Measurements from ENCODE around the gene GUCY2C. TPM values are rescaled to one million over a fixed set of nuclear protein-coding genes. Genes with fewer than 3 reads are reported as not detected.

GUCY2C gene
- total RNA-seq, 6 experiments from 2014 or later, result 0.06 TPM; not detected in 5

DNA sequence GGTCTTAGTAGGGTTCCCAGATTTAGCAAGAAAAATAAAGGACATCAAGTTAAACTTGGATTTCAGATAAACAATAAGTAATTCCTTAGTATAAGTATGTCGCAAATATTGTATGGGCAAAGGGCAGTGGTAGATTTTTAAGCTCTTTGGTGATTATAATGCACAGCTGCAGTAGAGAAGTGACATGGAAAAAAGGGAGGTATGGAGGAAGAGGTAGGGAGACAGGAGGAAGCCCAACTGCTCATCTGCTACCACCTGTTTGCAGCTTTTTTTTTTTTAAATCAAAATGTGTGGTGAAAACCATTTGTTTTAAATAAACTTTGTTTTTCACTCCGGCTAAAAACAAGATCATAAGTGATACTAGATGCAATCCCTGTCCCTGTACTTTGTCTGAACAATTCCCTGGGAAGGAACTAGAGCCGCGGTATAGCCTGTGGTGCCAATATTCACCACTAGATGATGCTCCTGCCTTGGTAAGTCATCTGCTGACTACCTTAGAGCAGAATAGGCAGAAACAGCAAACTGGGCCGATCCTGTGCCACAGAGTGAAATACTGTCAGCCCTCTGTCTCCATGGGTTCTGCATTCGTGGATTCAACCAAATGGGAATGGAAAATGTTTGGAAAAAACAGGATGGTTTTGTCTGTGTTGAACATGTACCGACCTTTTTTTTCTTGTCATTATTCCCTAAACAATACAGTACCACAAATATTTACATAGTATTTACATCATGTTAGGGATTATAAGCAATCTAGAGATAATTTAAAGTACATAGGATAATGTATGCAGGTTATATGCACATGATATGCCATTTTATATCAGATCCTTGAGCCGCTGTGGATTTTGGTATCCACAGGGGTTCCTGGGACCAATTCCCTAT, 66.3 kb downstream of the GUCY2C start:
- TF ChIP-seq, protein P1, sequence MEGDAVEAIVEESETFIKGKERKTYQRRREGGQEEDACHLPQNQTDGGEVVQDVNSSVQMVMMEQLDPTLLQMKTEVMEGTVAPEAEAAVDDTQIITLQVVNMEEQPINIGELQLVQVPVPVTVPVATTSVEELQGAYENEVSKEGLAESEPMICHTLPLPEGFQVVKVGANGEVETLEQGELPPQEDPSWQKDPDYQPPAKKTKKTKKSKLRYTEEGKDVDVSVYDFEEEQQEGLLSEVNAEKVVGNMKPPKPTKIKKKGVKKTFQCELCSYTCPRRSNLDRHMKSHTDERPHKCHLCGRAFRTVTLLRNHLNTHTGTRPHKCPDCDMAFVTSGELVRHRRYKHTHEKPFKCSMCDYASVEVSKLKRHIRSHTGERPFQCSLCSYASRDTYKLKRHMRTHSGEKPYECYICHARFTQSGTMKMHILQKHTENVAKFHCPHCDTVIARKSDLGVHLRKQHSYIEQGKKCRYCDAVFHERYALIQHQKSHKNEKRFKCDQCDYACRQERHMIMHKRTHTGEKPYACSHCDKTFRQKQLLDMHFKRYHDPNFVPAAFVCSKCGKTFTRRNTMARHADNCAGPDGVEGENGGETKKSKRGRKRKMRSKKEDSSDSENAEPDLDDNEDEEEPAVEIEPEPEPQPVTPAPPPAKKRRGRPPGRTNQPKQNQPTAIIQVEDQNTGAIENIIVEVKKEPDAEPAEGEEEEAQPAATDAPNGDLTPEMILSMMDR (IDR thresholded peaks at IDR 0.05), result peak; percentile 93
- Mint-ChIP-seq H3K4me1 (ENCODE audit: low read depth) (peaks cover 3% of the 10 kb centered on the region), H3K4me3 (no peak overlapping the region), H3K27ac (no peak overlapping the region), H3K27me3 (ENCODE audit: insufficient read depth) (peaks cover 5% of the 10 kb centered on the region; the same call in 1 of the 2 replicates), H3K36me3 (ENCODE audit: low read depth) (no peaks in the 10 kb centered on the region), H3K9me3 (no peaks in the 10 kb centered on the region)
- DNase-seq, result peak; percentile 63

DNA sequence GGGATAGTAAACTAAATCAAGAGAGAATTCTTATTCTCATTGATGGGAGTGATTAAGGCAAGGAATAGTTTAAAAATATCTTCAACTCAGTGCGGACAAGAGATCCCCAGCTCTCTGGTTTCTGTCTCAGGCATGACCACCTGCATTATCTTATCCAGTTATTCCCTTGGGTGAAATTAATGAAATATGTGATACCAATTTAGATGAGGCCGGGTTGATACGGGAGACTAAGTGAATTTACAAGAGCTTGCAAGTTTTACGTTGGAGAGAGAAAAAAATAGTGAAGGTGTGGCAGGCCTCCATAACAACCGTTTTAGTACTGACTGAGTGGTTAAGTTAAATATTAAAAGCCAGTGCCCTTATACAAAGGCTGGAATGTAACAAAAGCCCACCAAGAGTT, 67.6 kb downstream of the GUCY2C start:
- Mint-ChIP-seq H3K4me3 (no peak overlapping the region), H3K36me3 (ENCODE audit: low read depth) (no peaks in the 10 kb centered on the region), H3K27ac (no peak overlapping the region), H3K4me1 (ENCODE audit: low read depth) (no peaks in the 10 kb centered on the region), H3K9me3 (no peaks in the 10 kb centered on the region), H3K27me3 (ENCODE audit: insufficient read depth) (peaks cover 7% of the 10 kb centered on the region; the same call in 1 of the 2 replicates)
- DNase-seq, result no peak
- TF ChIP-seq, protein P1 (IDR thresholded peaks at IDR 0.05), result no peak

DNA sequence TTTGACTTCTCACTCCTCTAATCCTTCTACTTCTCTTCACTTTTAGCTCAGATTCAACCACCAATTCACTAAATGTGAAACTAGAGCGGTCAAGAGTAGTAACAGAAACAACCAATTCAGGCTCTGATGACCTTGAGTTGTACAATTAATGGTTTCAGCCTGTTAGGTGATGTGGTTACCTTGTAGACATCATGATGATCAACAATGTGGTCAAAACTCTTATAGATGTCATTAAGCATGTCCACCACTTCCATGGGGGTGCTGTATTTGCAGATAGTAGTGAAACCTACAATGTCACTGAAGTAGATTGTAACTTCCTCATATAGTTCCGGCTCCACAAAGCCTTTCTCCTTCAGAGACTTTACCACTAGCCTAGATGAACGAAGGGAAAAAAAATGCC, 74.6 kb downstream of the GUCY2C start:
- no peaks in the 10 kb centered on the region for H3K36me3 Mint-ChIP-seq (ENCODE audit: low read depth)
- no peaks in the 10 kb centered on the region for H3K9me3 Mint-ChIP-seq
- 0 out of 2 replicates have a peak, but pooled peaks cover 5% of the 10 kb centered on the region for H3K27me3 Mint-ChIP-seq (ENCODE audit: insufficient read depth)
- DNase-seq, result no peak
- H3K27ac Mint-ChIP-seq, result no peak overlapping the region
- no peaks in the 10 kb centered on the region for H3K4me1 Mint-ChIP-seq (ENCODE audit: low read depth)
- TF ChIP-seq, protein P1 (IDR thresholded peaks at IDR 0.05), result no peak
- H3K4me3 Mint-ChIP-seq, result no peak overlapping the region

DNA sequence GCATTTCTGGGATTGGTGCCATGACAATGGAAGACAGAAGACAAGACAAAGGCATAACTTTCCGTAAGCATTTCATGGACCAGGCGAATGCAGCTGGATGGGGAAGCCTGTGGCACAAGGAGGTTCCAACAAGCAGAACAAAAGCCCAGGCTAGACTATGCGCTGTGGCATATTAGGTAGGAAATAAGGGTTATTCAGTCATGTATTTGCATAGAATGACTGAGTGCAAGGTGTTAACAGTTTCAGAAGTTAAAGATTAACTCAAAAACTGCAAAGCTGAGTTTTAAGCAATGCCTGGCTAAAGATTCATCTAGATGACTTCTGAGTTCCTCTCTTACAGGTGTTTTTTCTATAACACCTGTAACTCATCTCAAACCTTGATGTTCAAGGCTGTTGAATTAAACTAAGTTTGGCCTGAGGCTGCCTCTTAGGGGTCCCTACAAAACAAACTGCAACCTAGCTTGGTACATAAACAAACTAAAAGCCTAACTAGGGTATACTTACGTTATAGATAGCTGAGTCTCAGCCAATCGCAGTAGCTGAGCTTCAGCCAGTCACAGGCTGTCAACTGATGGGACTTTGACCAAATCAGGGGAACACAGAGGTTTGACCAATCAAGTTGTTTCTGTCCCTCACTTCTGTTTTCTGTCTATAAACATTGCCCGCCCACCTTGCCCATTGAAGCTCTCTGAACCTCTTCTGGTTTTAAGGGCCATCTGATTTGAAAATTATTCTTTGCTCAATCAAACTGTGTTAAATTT, 76.5 kb downstream of the GUCY2C start:
- Mint-ChIP-seq H3K27ac (no peak overlapping the region), H3K9me3 (no peaks in the 10 kb centered on the region), H3K36me3 (ENCODE audit: low read depth) (no peaks in the 10 kb centered on the region), H3K27me3 (ENCODE audit: insufficient read depth) (0 out of 2 replicates have a peak, but pooled peaks cover 5% of the 10 kb centered on the region), H3K4me3 (no peak overlapping the region), H3K4me1 (ENCODE audit: low read depth) (no peaks in the 10 kb centered on the region)
- TF ChIP-seq, protein P1 (IDR thresholded peaks at IDR 0.05), result no peak
- DNase-seq, result no peak

DNA sequence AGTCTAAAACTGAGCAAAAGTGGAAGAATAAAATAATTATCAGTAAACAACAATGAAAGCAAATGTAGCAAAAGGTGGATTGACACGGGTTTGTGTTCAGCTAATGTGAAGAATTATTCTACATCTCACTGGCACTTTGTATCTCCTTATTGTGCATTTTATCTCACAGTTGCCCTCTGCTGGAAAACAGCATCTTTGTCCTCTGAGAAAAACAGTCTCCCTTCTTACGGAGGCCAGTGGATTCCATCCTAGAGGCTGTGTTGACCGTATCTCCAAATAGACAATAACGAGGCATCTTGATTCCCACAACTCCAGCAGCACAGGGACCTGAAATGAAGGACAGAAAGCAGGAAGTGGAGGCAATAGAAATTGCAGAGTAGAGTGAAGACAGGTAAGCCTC, 77.4 kb downstream of the GUCY2C start:
- Mint-ChIP-seq H3K27me3 (ENCODE audit: insufficient read depth) (0 out of 2 replicates have a peak, but pooled peaks cover 3% of the 10 kb centered on the region), H3K9me3 (no peaks in the 10 kb centered on the region), H3K4me1 (ENCODE audit: low read depth) (no peaks in the 10 kb centered on the region), H3K4me3 (no peak overlapping the region), H3K27ac (no peak overlapping the region), H3K36me3 (ENCODE audit: low read depth) (no peaks in the 10 kb centered on the region)
- no peak for DNase-seq
- TF ChIP-seq, protein P1 (IDR thresholded peaks at IDR 0.05), result peak; percentile 55
